Measurements from ENCODE around the gene ABRACL. TPM values are rescaled to one million over a fixed set of nuclear protein-coding genes. Genes with fewer than 3 reads are reported as not detected.
"Not testable (repeated sequence)": the region's sequence is repeated elsewhere in the genome, so short reads cannot be mapped to it uniquely, and the experiment has no call there.

The ABRACL gene
- total RNA-seq, 1 donor from 2014 or later = 82.8 TPM

- no peak for DNase-seq (ENCODE audit: extremely low read depth, low read depth, low spot score)
These were observed 17.9 kb upstream of the ABRACL start for GRCh38 chr6:139010674-139011073.

GRCh38 chr6:139011980-139012379 lies 16.6 kb upstream of the ABRACL start:
- DNase-seq (ENCODE audit: extremely low read depth, low read depth, low spot score) = no peak

DNA sequence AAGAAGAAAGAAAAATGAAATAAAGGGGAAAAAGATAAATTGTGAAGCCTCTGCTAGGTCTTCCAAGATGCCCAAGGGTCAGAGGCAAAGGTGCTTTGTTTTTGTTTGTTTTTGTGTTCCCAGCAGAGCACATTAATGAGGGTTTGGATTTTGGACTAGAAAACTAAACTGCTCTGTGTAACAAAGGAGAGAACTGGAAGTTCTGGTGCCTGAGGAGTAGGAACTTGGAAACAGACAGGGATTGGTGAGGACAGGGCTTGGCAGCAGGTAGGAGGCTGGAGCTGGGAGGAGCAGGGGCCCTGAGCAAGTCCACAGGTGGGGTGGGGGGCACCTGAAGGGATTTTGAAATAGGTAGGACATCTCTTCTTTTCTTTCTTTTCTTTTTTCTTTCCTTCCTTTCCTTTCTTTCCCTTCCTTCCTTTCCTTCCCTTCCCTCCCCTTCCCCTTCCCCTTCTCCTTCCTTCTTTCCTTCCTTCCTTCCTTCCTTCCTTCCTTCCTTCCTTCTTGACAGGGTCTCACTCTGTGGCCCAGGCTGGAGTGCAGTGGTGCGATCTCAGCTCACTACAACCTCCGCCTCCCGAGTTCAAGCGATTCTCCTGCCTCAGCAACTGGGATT lies 15.3 kb upstream of the ABRACL start:
- no peak for DNase-seq (ENCODE audit: extremely low read depth, low read depth, low spot score)

DNA sequence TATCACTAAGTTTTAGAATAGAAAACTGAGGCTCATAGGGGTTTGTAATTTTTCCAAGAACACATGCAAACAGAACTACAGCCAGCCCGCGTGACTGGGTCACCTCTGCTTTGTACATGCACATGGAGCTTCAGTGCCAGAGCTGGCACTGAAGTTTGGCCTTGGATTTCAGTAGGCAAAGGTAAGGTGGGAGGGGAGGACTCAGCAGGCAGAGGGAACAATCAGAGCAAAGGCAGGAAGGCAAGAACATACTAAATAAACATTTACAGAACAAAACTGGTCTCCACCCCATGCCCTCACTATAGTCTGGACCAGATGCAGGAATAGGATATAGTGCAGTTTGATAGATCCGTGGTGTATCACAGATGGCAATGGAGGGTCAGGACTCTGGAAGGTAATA lies 13.6 kb upstream of the ABRACL start:
- DNase-seq (ENCODE audit: extremely low read depth, low read depth, low spot score) = no peak

GRCh38 chr6:139016337-139017213 lies 12.0 kb upstream of the ABRACL start:
- DNase-seq (ENCODE audit: extremely low read depth, low read depth, low spot score) = no peak

GRCh38 chr6:139017227-139017626 lies 11.3 kb upstream of the ABRACL start:
- no peak for DNase-seq (ENCODE audit: extremely low read depth, low read depth, low spot score)

- no peak for DNase-seq (ENCODE audit: extremely low read depth, low read depth, low spot score)
These were observed 8.8 kb upstream of the ABRACL start for GRCh38 chr6:139019722-139020121.

GRCh38 chr6:139020689-139021088 lies 7.9 kb upstream of the ABRACL start:
- DNase-seq (ENCODE audit: extremely low read depth, low read depth, low spot score) = no peak

DNA sequence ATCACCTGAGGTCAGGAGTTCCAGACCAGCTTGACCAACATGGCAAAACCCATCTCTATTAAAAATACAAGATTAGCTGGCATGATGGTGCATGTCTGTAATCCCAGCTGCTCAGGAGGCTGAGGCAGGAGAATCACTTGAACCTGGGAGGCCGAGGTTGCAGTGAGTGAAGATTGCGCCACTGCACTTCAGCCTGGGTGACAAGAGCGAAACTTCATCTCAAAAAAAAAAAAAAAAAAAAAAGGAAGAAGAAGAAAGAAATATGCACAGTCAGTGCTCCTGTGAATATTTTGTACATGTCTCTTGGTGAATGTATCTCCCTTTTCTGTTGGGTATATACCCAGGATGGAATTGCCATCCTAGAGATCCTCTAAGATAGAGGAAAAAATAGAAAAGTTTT lies 3.1 kb upstream of the ABRACL start:
- DNase-seq (ENCODE audit: extremely low read depth, low read depth, low spot score) = not testable (repeated sequence)

DNA sequence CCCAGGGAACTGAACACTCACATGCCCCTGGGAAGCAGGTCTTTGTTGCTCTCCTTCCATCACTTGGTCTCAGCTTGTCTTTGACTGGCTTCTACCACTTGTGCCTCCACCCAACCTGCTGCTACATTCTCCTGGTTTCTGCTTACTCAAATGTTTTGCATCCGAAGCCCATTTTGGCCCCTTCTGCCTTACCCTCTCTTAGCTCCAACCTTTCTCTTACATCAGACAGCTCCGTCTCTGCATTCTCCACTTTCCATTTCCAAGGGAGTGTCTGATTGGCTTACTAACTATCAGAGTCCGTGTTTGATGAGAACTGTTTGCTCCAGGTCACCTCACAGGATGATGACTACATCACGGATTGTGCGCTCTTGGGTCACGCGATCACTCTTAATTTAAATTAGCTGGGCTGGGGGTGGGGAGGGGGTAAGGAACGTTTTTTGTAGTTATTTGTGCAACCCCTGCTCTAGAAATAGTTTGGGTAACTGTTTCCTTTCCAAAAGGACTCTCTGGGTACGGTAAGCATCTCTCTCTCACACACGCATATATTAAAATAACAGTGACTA lies 844 bp upstream of the ABRACL start:
- DNase-seq (ENCODE audit: extremely low read depth, low read depth, low spot score) = no peak

DNA sequence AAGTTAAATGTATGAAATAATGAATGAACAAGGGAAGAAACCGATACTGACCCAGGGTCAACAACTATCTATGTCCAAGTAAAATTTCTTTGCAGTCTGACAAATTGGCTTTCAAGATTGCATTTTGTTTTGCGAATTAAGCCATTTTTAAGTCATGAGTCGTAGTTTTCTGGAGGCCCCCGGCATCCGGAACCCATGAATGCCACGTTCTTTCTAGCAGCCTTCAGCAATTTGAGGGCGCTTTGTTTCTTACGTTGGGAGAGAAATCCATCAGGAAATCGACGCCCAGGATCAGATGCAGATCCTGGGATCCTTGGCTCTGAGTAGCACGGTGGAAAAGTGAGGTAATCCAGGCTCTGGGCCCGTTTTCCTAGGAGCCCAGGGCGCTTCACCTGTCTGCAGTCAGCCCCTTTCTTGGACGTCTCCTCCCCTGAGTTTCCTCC lies 309 bp upstream of the ABRACL start:
- DNase-seq (ENCODE audit: extremely low read depth, low read depth, low spot score) = no peak

DNA sequence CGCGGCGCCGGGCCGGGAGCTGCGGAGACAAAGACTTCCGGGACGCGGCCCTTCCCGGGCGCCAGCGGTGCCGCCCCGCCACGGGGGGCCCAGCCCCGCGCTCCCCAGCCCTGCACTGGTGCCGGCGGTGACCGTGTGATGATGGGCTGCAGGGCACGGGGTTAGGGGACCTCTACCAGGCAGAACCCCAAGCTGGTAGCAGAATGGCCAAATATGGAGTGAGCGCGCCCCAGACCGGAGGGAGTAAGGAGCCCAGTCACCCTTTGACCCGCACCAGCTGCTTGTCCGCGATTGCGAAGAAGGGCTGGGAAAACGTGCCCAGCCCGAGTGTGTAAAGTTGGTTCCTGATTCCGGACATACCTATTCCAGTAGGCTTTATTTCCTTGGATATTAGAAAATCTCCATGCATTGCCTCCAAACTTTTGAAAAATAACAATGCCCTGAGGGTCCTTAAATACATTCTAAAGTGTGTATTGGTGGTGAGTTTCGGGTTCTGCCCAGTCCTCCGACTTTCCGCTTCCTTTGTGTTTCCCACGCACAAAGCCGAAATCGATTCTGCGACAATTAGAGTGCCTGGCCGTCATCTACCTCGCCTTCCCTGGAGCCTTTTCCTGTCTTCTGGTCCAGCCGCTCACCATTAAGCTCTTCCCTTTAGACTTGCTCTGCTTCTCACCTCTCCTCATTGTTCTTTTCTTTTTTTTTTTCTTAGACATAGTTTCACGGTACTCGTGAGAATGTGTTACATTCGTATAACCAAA lies 1.1 kb downstream of the ABRACL start:
- no peak for DNase-seq (ENCODE audit: extremely low read depth, low read depth, low spot score)

DNA sequence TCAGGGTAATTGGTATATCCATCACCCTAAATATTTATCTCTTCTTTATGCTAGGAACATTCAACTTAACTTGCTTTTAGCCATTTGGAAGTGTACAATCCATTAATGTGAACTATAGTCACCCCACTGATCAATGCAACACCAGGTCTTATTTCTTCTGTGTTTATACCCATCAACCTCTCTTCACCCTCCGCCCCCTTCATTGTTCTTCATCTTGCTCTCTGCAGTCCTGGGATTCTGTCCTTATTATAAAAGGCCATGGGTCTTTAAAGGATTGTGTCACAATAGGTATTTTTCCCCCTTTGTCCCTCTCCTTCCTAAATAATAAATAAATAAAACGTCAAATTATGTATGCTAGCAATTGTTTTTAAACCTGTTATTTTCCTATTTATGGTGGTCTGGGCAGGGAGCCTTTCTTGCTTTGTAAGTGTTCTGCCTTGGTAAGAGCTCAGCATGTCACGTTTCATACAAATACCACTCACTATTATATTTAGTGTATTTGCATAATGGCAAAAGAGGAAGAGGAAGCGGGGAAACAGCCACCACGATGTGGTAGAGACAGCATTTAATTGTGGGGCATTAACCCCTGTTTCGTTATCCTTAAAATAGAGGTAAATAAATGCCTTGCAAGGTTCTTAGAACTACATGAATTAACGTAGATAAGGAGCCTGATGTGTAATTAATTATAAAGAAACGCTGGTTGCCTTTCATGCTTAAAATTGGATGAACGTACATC lies 1.9 kb downstream of the ABRACL start:
- DNase-seq (ENCODE audit: extremely low read depth, low read depth, low spot score) = no peak

DNA sequence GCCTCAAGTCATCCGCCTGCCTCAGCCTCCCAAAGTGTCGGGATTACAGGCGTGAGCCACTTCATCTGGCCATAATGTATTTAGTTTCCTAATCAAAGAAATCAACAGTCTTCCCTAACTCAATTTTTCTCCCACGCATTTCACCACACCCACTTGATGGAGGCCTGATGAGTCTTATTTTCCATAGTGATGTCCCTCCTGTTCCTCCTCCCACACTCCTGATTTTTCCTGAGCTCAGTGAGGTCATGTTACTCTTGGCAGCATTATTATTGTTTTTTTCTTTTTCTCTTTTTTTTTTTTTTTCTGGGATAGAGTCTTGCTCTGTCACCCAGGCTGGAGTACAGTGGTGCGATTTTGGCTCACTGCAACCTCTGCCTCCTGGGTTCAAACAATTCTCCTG lies 8.9 kb downstream of the ABRACL start:
- no peak for DNase-seq (ENCODE audit: extremely low read depth, low read depth, low spot score)

DNA sequence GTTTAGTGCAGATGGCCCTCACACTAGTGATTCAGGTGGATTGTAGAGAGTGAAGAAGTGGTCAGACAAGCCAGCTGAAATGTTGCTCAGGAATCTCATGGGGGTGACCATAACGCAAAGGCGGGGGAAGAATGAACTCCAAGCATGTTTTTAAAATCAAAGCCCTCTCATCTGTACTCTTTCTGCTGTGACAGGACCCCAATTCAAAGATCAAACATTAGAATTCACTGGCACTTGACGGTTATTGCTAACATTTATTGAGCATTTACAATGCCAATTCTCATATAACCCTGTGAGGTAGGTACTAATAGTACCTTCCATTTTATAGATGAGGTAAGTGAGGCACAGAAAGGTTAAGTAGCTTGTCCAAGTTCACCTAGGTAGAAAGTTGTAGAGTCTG lies 15.7 kb downstream of the ABRACL start:
- DNase-seq (ENCODE audit: extremely low read depth, low read depth, low spot score) = no peak

DNA sequence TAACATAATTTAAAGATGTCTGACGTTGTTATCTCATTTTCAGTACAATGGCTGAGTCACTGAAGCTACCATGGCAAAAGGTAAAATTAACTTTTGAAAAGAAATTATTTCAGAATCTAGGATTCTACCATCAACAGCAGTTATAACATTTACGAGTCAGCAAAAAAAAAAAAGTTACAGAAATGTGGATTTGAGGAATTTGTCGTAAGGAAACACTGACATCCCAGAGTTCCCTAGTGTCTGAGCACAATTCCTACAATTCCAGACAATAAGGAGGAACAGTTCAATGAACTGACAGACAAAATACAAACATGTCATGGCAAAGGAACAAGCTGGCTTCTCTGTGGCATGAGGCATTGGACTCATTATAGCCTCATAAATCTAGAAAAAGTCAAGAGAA lies 19.1 kb downstream of the ABRACL start:
- no peak for DNase-seq (ENCODE audit: extremely low read depth, low read depth, low spot score)

GRCh38 chr6:139048912-139049311 lies 20.4 kb downstream of the ABRACL start:
- not testable (repeated sequence) for DNase-seq (ENCODE audit: extremely low read depth, low read depth, low spot score)

- DNase-seq (ENCODE audit: extremely low read depth, low read depth, low spot score) = not testable (repeated sequence)
These were observed 21.7 kb downstream of the ABRACL start for GRCh38 chr6:139050131-139050769.

GRCh38 chr6:139050770-139051313 lies 22.3 kb downstream of the ABRACL start:
- DNase-seq (ENCODE audit: extremely low read depth, low read depth, low spot score) = no peak
